Adipose tissue (tissue), 3 donors: ENCODE results near the gene AASDHPPT. TPM values are rescaled to one million over a fixed set of nuclear protein-coding genes. Genes with fewer than 3 reads are reported as not detected.

Experiments
- H3K27ac ChIP-seq: one replicate; pipeline ENCODE4 v1.5.1; 2013; ENCODE audit warnings: low read depth, low read length
- WGBS, 3 donors: extraction: QIAGEN DNeasy Blood & Tissue Kit; methylation state at CpG; one replicate each; pipeline ENCODE4 v1.1.7; 2013; 5-methylcytosine and 5-hydroxymethylcytosine counted together
- polyA plus RNA-seq, 3 donors: library from polyadenylated mRNA; stranded (reverse); fragments of 200-250 nt; gene quantifications; one replicate each; pipeline ENCODE4 v1.2.3, GENCODE V29; 2013
- donor health status: healthy with polysubstance abuse.
- donor health status: Bipolar disorder and iron deficiency.
- donor health status: healthy.

Gene AASDHPPT
- polyA plus RNA-seq, 3 donors = 12.5 to 13.6 (median 13.5) TPM

DNA sequence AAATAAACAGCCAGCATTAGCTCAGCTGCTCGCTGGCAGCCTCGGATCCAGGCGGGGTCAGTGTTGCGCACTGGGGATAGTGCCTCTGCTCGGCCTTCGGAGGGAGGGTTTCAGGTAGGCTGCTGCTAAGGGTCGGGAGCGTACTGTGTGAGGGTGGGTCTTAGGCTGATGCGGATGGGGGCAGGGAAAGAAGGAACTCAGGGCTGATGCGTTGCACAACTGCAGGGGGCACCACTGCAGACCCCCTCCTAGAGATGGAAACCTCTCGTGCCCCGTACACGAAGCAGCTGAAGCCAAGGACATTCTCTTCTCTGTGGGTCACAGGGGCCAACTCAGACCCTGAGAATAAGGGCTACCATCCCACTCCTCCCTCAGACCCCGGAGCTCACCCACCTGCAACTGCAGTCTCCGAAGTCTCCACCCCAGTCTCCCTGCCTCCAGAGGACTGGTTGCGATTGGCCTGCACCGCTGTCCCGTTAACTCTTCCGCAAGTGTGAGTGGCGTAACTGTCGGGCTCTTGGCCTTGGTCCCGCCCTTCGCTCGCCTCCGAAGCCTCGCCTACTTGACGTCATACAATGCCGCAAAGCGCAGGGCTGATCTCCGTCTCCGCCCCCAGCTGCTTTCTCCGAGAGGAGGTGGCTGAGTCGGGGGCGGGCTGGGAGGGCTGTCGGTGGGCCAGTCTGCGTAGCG lies 398 bp upstream of the AASDHPPT start, which contains the start of gene KBTBD3:
TSS of gene KBTBD3 (minus strand) at position 429 of the 690 bp plus-strand sequence. CDS start 18,250 bp downstream, outside the sequence.
- WGBS, 3 donors = 0 to 1% (median 0%) methylated on average over 37 of the region's 37 CpGs
- H3K27ac ChIP-seq = peak within 1 kb of the TSS; percentile 35

DNA sequence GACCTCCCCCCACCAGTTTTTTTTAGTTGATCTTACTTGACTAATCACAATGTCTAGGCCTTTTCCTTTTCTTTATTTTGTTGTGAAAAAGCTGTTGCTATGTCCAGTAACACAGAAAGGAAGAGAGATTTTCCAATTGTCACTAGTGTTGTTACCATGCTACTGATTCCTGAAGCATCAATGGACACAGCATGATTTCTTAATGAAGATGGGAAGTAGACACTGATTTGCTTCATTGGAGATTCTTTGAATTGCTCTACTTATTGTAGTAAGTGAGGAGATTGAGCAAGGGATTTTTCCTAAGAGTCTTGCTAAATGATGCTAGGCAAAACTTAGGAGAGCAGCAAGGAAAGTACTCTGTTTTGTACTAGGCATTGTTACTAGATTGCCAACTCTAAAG lies 4.6 kb downstream of the AASDHPPT start:
- no peak overlapping the region for H3K27ac ChIP-seq

- no peak overlapping the region for H3K27ac ChIP-seq
Observed at GRCh38 chr11:106086135-106086534, 8.7 kb downstream of the AASDHPPT start.

GRCh38 chr11:106086850-106087249 lies 9.4 kb downstream of the AASDHPPT start:
- 38 to 67% (median 66%) methylated on average over 2 of the region's 2 CpGs for WGBS, 3 donors

More at GRCh38 chr11:106086135-106086534, 8.7 kb downstream of the AASDHPPT start:
- WGBS, 3 donors = 95 to 100% (median 96%) methylated on average over 1 of the region's 1 CpG

GRCh38 chr11:106087815-106088435 lies 10.5 kb downstream of the AASDHPPT start:
- WGBS, 3 donors = 26 to 38% (median 35%) methylated on average over 9 of the region's 9 CpGs
- no peak overlapping the region for H3K27ac ChIP-seq

More at GRCh38 chr11:106086850-106087249, 9.4 kb downstream of the AASDHPPT start:
- no peak overlapping the region for H3K27ac ChIP-seq

DNA sequence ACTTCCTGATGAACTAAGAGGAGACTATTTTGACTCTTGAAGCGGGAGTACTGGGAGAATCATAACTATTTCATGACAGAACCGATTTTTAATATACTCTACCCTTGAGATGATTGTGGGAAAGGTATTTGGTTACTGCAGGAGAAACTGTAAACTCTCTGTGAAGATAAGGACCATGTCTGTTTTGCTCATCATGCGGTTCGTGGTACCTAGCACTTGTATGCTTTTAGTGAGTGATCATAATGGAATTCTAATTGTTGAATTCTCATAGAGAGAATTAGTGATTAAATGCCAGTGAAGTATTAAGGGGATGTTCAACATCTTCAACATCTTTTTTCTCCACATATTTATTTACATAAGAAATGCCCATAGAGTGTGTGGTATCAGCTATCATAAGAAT lies 11.4 kb downstream of the AASDHPPT start:
- 74 to 91% (median 90%) methylated on average over 4 of the region's 4 CpGs for WGBS, 3 donors
- no peak overlapping the region for H3K27ac ChIP-seq

DNA sequence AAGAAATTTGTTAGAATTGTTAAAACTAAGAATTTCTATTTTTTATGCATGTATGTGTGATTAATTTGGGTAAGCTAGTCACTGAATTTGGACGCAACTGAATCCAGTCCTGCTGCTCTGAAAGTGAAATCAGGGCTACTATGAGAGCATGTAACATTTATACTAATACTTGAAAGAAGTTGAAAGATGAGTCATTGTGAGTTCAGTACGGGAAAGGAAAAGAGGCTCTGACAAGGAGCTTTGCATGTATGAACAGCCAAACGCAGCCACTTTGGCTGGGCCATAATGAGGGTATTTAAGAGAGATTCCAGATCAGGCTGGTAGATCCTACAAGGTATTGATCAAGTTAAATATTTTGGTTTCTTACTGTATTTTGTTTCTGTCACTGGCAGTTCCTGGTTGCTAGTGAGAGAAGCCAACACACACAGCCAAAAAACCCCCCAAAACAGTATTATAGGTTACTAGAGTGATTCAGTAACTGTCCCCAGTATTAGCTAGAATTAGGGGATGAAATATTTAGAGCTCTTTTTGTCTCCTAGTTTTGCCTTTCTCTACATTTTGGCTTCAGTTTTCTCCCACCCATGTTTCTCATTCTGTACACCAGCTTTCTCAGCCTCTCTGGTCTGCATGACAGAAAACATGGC lies 14.1 kb downstream of the AASDHPPT start:
- WGBS, 3 donors = 78 to 91% (median 80%) methylated on average over 3 of the region's 3 CpGs
- H3K27ac ChIP-seq = no peak overlapping the region

DNA sequence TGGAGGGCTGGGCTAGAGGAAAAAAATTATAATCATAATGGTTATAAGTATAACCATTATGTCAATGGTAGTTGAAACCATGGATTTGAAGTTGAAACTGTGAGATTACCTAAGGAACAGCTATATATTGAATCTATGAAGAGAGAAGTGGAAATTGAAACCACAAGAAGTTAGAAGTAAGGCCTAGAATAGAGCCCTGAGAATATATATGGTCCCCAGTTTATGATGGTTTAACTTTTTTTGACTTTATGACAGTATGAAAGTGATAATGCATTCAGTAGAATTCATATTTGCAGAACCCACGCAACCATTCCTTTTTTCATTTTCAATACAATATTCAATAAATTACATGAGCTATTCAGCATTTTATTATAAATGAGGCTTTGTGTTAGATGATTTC lies 15.0 kb downstream of the AASDHPPT start:
- WGBS, 3 donors = 88 to 95% (median 95%) methylated on average over 1 of the region's 1 CpG

DNA sequence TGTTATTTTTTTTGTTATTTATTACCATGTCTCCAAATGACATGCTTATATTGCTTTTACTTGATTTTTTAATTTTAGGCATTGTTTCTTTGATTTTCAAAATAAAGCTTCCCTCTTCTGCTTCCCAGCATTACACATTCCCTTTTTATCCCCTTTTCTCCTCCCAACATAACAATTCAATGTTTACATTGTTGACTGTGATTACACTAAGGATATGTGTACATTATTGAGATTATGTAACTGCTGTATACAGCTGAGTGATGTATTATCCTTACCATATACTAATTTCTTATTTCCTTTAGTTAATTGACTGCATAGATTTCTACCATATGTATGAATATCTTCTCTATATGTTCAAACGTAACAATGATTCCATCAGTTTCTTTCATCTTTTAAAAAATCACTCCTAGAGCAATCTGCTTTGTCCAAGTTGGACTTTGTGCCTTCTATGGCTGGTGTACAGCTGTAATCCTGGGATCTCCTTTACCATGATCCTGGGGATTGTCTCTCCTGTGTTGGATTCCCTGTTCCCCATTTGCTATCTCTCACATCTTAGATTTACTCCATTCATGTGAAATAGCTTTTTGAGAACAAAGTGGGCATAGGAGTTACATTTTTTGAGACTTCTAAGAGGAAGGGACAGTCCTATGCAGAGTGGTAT lies 21.6 kb downstream of the AASDHPPT start:
- 93 to 94% (median 93%) methylated on average over 1 of the region's 1 CpG for WGBS, 3 donors
- H3K27ac ChIP-seq = no peak overlapping the region

More for the DNA sequence above, 15.0 kb downstream of the AASDHPPT start:
- no peak overlapping the region for H3K27ac ChIP-seq

DNA sequence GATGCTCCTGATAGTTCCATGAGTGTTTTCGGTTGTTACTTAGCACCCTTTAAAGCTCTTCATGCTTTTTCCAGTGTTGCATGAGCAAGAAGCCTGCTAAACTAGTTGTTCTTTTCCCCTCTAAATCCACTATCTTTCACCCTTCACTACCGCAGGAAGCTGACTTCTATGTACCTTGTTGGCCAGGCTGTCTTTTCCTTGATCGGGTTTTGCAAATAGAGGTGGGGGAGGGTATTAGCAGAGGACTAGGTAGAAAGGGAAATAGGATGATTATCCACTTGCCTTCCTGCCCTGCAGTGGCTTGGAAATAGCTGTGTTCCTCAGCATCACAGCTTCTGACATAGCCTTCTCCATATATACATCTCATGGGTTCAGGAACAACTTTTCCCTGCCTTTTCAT lies 23.9 kb downstream of the AASDHPPT start:
- 57 to 86% (median 85%) methylated on average over 3 of the region's 3 CpGs for WGBS, 3 donors
- H3K27ac ChIP-seq = no peak overlapping the region

DNA sequence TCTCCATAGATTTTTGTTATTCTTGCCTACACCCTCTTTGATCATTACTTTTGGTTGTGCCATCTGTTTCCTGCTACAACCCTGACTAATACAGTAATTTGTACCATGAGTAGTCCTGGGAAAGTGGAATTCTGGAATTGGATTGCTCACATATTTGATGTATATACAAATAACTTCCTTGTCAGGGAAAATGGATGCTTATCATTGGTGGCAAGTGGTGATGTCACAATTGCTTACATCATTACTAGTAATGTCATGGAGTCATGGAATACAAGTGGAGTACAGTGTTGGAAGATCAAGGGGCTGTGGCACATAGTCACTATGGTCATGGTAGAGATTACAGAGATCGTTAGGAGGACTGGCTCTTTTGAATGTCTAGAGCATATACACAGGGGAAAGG lies 24.4 kb downstream of the AASDHPPT start:
- 89 to 95% (median 94%) methylated on average over 1 of the region's 1 CpG for WGBS, 3 donors
- H3K27ac ChIP-seq = no peak overlapping the region

DNA sequence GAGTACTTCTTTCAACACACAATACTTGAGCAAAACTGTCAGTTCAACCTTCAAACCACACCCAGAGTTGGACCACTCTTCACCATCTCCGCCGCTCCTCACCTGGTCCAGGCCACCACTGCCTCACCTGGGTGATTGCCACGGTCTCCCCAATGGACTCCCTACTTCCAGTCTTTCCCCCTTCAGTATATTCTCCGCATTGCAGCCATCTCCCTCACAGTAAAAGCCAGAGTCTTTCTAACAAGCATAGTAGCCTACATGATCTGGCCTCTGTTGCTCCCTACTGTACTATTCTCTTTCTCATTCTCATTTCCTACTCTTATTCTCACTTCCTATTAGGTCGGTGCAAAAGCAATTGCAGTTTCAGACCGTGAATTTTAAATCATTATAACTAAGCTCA lies 28.5 kb downstream of the AASDHPPT start:
- WGBS, 3 donors = 88 to 89% (median 88%) methylated on average over 6 of the region's 6 CpGs
- H3K27ac ChIP-seq = no peak overlapping the region

GRCh38 chr11:106121570-106122320 lies 44.3 kb downstream of the AASDHPPT start:
- H3K27ac ChIP-seq = no peak overlapping the region
- WGBS, 3 donors = 53 to 71% (median 60%) methylated on average over 6 of the region's 6 CpGs

GRCh38 chr11:106127604-106128003 lies 50.1 kb downstream of the AASDHPPT start:
- 25 to 66% (median 62%) methylated on average over 3 of the region's 3 CpGs for WGBS, 3 donors
- no peak overlapping the region for H3K27ac ChIP-seq

DNA sequence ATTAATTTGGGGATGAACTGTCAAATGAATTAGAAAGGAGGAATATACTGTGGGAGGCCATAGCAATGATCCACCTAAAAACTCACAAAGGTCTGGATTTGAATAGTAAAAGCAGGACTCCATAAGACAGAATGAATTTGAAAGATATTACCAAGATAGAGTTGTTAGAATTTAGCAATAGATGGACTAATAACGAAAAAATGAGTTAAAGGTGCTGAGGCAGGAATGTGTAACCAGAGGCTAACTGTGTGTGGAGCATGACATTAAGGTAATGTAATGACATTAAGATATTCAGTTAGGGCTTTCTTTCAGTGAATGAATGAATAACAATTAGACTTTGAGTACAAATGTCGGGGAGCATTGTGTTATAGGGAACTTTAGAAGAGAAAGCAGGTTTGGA lies 51.3 kb downstream of the AASDHPPT start:
- H3K27ac ChIP-seq = no peak overlapping the region
- 85 to 89% (median 85%) methylated on average over 2 of the region's 2 CpGs for WGBS, 3 donors

DNA sequence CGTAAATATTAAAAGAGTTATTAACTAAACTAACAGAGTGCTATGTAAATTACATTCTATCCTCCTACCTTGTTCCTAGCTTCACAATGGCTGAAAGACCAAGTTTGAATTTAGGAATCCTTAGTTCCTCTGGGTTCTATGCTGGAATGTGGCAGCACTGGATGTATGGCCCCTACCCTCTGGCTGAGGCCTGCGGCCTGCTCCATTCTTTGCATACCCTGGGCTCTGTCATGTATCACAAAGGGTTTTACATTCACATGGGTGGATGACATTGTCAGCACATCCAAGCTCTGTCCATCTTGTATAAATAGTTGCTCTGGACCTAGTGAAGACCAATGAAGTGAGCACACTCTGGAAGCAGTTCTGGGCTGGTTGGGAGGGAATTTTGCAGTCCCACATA lies 54.5 kb downstream of the AASDHPPT start:
- 66 to 89% (median 76%) methylated on average over 2 of the region's 2 CpGs for WGBS, 3 donors
- no peak overlapping the region for H3K27ac ChIP-seq

DNA sequence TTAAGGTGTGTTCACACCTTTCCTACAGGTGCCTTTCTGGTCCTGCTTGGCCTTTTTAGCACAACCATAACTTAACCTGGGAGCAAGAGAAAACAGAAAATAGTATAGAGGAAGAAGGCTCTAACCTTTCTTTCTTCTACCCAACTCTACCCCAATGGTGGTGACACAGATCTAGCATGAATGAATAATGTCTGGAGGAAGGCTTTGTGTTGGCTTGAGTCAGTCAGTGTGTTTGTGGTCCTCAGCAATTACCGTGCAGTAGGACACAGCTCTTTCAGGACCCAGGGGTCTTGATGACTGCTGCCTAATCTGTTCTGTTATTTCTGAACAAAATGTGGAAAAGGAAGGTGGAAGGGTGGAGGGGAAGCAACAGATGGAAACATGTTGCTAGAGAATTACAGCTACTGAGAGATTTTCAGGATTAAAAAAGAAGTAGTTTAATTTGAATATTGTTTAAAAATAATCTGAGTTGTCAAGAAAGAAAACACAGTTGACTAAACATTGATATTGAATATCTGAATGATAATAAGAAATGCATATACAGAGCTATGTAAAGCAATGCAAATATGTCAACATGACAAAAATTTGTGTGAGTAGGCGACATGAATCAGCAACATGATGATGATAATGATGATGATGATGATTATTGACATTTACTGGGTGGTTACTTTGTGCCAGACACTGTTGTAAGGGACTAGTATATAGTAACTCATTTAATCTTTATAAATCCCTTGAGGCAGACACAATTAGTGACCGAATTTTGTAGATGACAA lies 55.3 kb downstream of the AASDHPPT start:
- 64 to 83% (median 81%) methylated on average over 3 of the region's 3 CpGs for WGBS, 3 donors
- no peak overlapping the region for H3K27ac ChIP-seq

- H3K27ac ChIP-seq = no peak overlapping the region
Observed at GRCh38 chr11:106133529-106133928, 56.1 kb downstream of the AASDHPPT start.
